CMK (cell line): ENCODE data around the gene TMEM94.
"Not testable (repeated sequence)": the region's sequence is repeated elsewhere in the genome, so short reads cannot be mapped to it uniquely, and the experiment has no call there.

ENCODE experiments used
- DNase-seq: peaks from one replicate; pipeline ENCODE4 v3.0.0-alpha.2; 2010; ENCODE audit warnings: low read depth

The TMEM94 gene

GRCh38 chr17:75456417-75457046 lies at the start of gene TMEM94:
Gene TMEM94, plus strand, starts transcription at chr17:75456635. Its CDS starts 15,271 bp downstream, at chr17:75471906.
- DNase-seq = peak; percentile 80

GRCh38 chr17:75407655-75408352 lies 48.6 kb upstream of the TMEM94 start:
- no peak for DNase-seq

GRCh38 chr17:75410141-75410540 lies 46.3 kb upstream of the TMEM94 start:
- DNase-seq = no peak

- peak; percentile 66 for DNase-seq
These were observed 44.9 kb upstream of the TMEM94 start for GRCh38 chr17:75411328-75412067.

- no peak for DNase-seq
These were observed 43.7 kb upstream of the TMEM94 start for GRCh38 chr17:75412455-75413317.

GRCh38 chr17:75414488-75414887 lies 41.9 kb upstream of the TMEM94 start:
- DNase-seq = no peak

- DNase-seq = no peak
These were observed 40.4 kb upstream of the TMEM94 start for GRCh38 chr17:75416006-75416405.

- no peak for DNase-seq
These were observed 39.3 kb upstream of the TMEM94 start for GRCh38 chr17:75417054-75417580.

GRCh38 chr17:75418531-75418930 lies 37.9 kb upstream of the TMEM94 start:
- DNase-seq = no peak

GRCh38 chr17:75428543-75429469 lies 27.6 kb upstream of the TMEM94 start:
- DNase-seq = no peak

GRCh38 chr17:75430159-75430974 lies 26.1 kb upstream of the TMEM94 start:
- no peak for DNase-seq

GRCh38 chr17:75433218-75433783 lies 23.1 kb upstream of the TMEM94 start:
- DNase-seq = no peak

- DNase-seq = not testable (repeated sequence)
These were observed 22.0 kb upstream of the TMEM94 start for GRCh38 chr17:75434433-75434832.

- not testable (repeated sequence) for DNase-seq
These were observed 19.0 kb upstream of the TMEM94 start for GRCh38 chr17:75437404-75437803.

GRCh38 chr17:75439287-75439686 lies 17.1 kb upstream of the TMEM94 start:
- no peak for DNase-seq

- DNase-seq = no peak
These were observed 15.5 kb upstream of the TMEM94 start for GRCh38 chr17:75440738-75441448.

GRCh38 chr17:75442168-75443103 lies 14.0 kb upstream of the TMEM94 start:
- DNase-seq = no peak

GRCh38 chr17:75445296-75445695 lies 11.1 kb upstream of the TMEM94 start:
- no peak for DNase-seq
